GM19372 (cell line): ENCODE measurements around the gene APOA5.
"Not testable (repeated sequence)": the region's sequence is repeated elsewhere in the genome, so short reads cannot be mapped to it uniquely, and the experiment has no call there.

Experiments
- ATAC-seq: cut with Tn5 transposase; IDR thresholded peaks from one replicate; pipeline ENCODE4 v1.9.1; 2021; ENCODE audit warnings: mild to moderate bottlenecking, low read depth, moderate library complexity; ENCODE audit not compliant: unreplicated experiment

Gene APOA5

DNA sequence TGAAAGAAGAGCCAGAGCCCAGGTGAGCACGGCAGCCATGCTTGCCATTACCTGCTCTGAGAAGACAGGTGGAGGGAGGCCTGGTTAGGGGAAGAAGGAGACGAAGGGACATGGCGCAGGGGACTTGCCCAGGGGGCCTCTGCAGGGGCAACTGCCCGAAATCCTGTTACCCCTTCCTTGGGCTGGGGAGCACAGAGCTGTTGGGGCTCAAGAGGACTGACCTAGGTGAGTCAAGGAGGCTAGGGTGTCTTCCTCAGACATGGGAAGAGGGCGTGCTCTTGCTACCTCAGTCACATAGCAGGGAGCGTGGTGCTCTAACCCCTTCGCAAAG, at the start of gene APOA5:
APOA5 (minus strand) TSS at position 67 of the 331 bp plus-strand sequence; CDS start at position 48, 19 bp downstream.
- no peak for ATAC-seq

DNA sequence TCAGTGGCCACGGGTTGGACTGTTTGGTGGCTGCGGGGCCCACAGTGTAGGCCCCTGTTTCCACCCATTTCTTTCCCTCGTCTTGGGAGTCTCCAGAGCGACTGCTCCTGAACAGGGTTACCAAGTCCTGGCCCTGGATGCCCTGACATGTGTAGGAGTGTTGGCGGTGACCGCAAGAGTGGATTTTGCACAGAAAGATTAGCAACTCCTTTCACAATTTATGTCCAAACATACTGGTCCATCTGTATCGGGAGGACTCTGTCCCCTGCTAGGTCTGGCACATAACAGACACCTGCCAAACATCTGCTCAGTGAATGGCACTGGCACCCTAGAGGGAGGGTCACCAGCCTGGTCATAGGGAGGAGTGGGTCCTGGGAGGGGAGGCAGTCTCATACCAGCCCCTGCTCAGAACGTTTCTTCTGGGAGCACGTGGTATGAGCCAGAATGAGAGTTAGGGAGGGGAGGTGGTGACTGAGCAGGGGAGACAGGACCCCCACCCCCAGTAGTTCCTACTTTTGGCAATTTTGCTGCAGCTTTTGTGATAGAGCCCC, 49.1 kb upstream of the APOA5 start:
- ATAC-seq, result no peak

DNA sequence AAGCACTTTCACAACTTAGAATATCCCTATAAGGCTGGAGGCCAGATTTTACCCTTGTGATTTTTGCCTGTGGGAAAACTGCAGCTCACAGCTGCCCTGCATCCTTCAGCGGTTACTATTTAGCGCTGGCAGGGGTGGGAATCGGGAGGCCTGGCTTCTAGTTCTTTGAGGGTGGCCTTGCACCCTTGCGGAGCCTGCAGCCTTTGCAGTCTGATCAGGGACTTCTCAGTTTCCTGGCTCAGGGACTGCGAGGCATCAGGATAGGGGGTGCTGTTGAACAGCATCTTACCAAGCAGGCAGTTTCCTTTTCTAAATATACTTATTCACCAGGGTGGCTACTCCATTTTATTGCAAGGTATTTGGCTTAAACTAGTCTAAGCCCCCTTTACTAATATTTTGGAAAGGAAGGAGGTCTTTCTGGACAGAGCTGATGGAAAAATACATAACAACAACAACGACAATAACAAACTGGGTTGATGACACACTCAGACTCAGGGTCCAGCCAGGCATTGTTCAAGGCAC, 48.6 kb upstream of the APOA5 start:
- no peak for ATAC-seq

- ATAC-seq, result no peak
Observed at GRCh38 chr11:116838321-116839084, 46.8 kb upstream of the APOA5 start.

DNA sequence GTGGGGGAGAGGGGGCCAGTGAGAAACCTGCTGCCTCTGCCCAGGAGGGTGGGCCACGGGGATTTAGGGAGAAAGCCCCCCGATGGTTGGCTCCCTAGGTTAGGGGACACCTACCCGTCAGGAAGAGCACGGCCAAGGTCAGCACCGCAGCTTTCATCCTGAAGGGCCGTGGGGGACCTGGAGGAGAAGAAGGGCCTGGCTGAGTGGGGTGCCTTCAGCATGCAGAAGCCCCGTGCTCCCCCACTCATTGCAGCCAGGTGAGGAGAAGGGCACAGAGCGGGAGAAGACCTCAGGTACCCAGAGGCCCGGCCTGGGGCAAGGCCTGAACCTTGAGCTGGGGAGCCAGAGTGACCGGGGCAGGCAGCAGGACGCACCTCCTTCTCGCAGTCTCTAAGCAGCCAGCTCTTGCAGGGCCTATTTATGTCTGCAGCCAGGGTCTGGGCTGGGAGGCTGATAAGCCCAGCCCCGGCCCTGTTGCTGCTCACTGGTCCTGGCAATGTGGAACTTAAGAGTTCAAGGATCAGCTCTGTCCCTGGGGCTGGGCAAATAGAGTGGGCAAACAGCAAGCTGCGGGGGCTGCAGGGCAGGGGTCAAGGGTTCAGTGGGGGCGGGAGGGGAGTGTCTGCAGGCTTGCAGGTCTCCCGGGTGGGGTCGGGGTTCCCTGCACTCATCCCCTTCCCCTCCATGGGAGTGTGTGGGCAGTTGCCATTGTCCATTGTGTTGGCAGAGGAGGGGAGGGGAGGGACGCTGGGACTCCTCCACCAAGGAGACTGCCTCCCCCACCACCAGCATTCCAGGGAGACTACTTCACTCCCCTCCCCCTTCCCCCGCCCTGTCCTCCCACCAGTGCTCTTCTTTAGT, 45.8 kb upstream of the APOA5 start, which contains the start of gene APOA1:
APOA1 (minus strand) TSS at position 392 of the 861 bp plus-strand sequence; CDS start at position 157, 235 bp downstream.
- no peak for ATAC-seq

DNA sequence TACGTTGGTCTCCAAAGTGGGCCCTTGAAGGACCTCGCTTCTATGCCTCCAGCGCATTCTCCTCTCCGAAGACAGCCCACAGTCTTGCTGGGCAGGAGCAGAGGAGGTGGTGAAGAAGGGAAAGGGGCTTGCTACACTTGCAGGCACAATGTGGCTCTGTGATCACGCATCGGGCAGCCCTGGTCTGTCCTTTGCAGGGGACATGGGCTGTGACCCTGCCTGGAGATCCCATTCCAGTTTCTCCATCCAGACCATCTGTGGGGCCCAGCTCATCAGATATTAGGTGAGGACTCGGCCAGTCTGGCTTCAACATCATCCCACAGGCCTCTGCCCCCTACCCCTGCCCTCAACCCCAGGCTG, 44.9 kb upstream of the APOA5 start:
- ATAC-seq, result no peak

- peak; percentile 86 for ATAC-seq
Observed at GRCh38 chr11:116835791-116836631, 44.3 kb upstream of the APOA5 start.

- ATAC-seq, result peak; percentile 13
Observed at GRCh38 chr11:116835042-116835772, 43.5 kb upstream of the APOA5 start.

DNA sequence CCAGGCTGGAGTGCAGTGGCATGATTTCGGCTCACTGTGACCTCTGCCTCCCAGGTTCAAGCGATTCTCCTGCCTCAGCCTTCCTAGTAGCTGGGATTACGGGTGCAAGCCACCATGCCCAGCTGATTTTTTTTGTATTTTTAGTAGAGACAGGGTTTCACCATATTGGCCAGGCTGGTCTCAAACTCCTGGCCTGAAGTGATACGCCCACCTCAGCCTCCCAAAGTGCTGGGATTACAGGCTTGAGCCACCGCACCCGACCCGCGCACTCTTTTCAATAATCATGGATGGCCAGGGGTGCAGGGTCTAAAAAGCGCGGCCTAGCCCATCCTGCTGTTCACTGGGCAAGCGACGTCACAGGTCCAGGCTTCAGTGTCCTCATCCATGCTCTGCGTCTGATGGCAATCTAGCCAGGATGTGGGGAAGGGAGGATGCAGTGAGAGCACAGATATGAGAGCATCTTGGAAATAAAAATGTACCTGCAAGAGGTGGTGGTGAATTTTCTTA, 42.9 kb upstream of the APOA5 start:
- not testable (repeated sequence) for ATAC-seq

- ATAC-seq, result no peak
Observed at GRCh38 chr11:116833816-116834534, 42.3 kb upstream of the APOA5 start.

- no peak for ATAC-seq
Observed at GRCh38 chr11:116833491-116833815, 41.8 kb upstream of the APOA5 start.

DNA sequence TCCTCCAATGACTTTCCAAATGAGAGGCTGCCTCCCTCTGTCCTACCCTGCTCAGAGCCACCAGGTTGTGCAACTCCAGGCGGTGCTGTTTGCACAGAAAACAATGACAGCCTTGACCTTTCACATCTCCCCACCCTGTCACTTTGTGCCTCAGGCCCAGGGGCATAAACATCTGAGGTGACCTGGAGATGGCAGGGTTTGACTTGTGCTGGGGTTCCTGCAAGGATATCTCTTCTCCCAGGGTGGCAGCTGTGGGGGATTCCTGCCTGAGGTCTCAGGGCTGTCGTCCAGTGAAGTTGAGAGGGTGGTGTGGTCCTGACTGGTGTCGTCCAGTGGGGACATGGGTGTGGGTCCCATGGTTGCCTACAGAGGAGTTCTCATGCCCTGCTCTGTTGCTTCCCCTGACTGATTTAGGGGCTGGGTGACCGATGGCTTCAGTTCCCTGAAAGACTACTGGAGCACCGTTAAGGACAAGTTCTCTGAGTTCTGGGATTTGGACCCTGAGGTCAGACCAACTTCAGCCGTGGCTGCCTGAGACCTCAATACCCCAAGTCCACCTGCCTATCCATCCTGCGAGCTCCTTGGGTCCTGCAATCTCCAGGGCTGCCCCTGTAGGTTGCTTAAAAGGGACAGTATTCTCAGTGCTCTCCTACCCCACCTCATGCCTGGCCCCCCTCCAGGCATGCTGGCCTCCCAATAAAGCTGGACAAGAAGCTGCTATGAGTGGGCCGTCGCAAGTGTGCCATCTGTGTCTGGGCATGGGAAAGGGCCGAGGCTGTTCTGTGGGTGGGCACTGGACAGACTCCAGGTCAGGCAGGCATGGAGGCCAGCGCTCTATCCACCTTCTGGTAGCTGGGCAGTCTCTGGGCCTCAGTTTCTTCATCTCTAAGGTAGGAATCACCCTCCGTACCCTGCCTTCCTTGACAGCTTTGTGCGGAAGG, 40.9 kb upstream of the APOA5 start:
- no peak for ATAC-seq

DNA sequence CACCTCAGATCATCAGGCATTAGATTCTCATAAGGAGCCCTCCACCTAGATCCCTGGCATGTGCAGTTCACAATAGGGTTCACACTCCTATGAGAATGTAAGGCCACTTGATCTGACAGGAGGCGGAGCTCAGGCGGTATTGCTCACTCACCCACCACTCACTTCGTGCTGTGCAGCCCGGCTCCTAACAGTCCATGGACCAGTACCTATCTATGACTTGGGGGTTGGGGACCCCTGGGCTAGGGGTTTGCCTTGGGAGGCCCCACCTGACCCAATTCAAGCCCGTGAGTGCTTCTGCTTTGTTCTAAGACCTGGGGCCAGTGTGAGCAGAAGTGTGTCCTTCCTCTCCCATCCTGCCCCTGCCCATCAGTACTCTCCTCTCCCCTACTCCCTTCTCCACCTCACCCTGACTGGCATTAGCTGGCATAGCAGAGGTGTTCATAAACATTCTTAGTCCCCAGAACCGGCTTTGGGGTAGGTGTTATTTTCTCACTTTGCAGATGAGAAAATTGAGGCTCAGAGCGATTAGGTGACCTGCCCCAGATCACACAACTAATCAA, 40.2 kb upstream of the APOA5 start:
- ATAC-seq, result no peak

DNA sequence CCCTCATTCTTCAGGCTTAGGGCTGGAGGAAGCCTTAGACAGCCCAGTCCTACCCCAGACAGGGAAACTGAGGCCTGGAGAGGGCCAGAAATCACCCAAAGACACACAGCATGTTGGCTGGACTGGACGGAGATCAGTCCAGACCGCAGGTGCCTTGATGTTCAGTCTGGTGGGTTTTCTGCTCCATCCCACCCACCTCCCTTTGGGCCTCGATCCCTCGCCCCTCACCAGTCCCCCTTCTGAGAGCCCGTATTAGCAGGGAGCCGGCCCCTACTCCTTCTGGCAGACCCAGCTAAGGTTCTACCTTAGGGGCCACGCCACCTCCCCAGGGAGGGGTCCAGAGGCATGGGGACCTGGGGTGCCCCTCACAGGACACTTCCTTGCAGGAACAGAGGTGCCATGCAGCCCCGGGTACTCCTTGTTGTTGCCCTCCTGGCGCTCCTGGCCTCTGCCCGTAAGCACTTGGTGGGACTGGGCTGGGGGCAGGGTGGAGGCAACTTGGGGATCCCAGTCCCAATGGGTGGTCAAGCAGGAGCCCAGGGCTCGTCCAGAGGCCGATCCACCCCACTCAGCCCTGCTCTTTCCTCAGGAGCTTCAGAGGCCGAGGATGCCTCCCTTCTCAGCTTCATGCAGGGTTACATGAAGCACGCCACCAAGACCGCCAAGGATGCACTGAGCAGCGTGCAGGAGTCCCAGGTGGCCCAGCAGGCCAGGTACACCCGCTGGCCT, 38.7 kb upstream of the APOA5 start:
- ATAC-seq, result no peak

DNA sequence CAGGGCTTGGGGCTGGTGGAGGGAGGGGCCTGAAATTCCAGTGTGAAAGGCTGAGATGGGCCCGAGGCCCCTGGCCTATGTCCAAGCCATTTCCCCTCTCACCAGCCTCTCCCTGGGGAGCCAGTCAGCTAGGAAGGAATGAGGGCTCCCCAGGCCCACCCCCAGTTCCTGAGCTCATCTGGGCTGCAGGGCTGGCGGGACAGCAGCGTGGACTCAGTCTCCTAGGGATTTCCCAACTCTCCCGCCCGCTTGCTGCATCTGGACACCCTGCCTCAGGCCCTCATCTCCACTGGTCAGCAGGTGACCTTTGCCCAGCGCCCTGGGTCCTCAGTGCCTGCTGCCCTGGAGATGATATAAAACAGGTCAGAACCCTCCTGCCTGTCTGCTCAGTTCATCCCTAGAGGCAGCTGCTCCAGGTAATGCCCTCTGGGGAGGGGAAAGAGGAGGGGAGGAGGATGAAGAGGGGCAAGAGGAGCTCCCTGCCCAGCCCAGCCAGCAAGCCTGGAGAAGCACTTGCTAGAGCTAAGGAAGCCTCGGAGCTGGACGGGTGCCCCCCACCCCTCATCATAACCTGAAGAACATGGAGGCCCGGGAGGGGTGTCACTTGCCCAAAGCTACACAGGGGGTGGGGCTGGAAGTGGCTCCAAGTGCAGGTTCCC, 38.0 kb upstream of the APOA5 start, which contains the start of gene APOC3:
APOC3 (plus strand) TSS at position 383 of the 659 bp plus-strand sequence. CDS start 676 bp downstream, outside the sequence.
- ATAC-seq, result no peak
